Measurements from ENCODE around the gene LRRN2.

LRRN2 gene

GRCh38 chr1:204688776-204689175 lies 3.2 kb upstream of the LRRN2 start:
- no peak for DNase-seq

GRCh38 chr1:204688007-204688406 lies 2.5 kb upstream of the LRRN2 start:
- no peak for DNase-seq

GRCh38 chr1:204684571-204685235 lies 835 bp downstream of the LRRN2 start:
- peak; percentile 51 for DNase-seq

GRCh38 chr1:204684206-204684570 lies 1.4 kb downstream of the LRRN2 start:
- no peak for DNase-seq

GRCh38 chr1:204683284-204684205 lies 2.0 kb downstream of the LRRN2 start:
- DNase-seq: no peak

- no peak for DNase-seq
Measured at GRCh38 chr1:204680461-204680860, 5.1 kb downstream of the LRRN2 start.

GRCh38 chr1:204680051-204680450 lies 5.5 kb downstream of the LRRN2 start:
- no peak for DNase-seq

GRCh38 chr1:204678721-204679475 lies 6.6 kb downstream of the LRRN2 start:
- DNase-seq: no peak

- DNase-seq: no peak
Measured at GRCh38 chr1:204677864-204678263, 7.7 kb downstream of the LRRN2 start.

- DNase-seq: no peak
Measured at GRCh38 chr1:204676043-204676442, 9.5 kb downstream of the LRRN2 start.

- peak; percentile 78 for DNase-seq
Measured at GRCh38 chr1:204673909-204674649, 11.5 kb downstream of the LRRN2 start.

GRCh38 chr1:204673209-204673608 lies 12.3 kb downstream of the LRRN2 start:
- DNase-seq: no peak

- no peak for DNase-seq
Measured at GRCh38 chr1:204672482-204673121, 12.9 kb downstream of the LRRN2 start.

- DNase-seq: no peak
Measured at GRCh38 chr1:204672069-204672468, 13.5 kb downstream of the LRRN2 start.

- no peak for DNase-seq
Measured at GRCh38 chr1:204670152-204670927, 15.2 kb downstream of the LRRN2 start.

- DNase-seq: no peak
Measured at GRCh38 chr1:204669579-204669978, 16.0 kb downstream of the LRRN2 start.

GRCh38 chr1:204664384-204664651 lies 21.2 kb downstream of the LRRN2 start:
- no peak for DNase-seq

- no peak for DNase-seq
Measured at GRCh38 chr1:204663644-204664383, 21.7 kb downstream of the LRRN2 start.

- DNase-seq: no peak
Measured at GRCh38 chr1:204662530-204662929, 23.0 kb downstream of the LRRN2 start.

- no peak for DNase-seq
Measured at GRCh38 chr1:204660509-204660908, 25.0 kb downstream of the LRRN2 start.

GRCh38 chr1:204659056-204659455 lies 26.5 kb downstream of the LRRN2 start:
- DNase-seq: peak; percentile 84
